GM23338 (cell line): ENCODE measurements around the gene FCHSD2. TPM values are rescaled to one million over a fixed set of nuclear protein-coding genes. Genes with fewer than 3 reads are reported as not detected.
"Not testable (repeated sequence)": the region's sequence is repeated elsewhere in the genome, so short reads cannot be mapped to it uniquely, and the experiment has no call there.

Source experiments
- ATAC-seq: fragments of 200-7000 bp; cut with Tn5 transposase; 3 replicates; pipeline ENCODE4 v1.9.1; 2020
- DNase-seq: peaks from one replicate; pipeline ENCODE4 v3.0.0-alpha.2; 2015; ENCODE audit warnings: low spot score
- H2AFZ ChIP-seq: fragments of 200-600 bp; sonication (generic); 2 replicates; pipeline ENCODE4 v1.8.0; 2016; ENCODE audit warnings: antibody characterized with exemption, mild to moderate bottlenecking, moderate library complexity
- H3F3A ChIP-seq: fragments of 200-600 bp; sonication (generic); replicated peaks from 2 replicates; pipeline ENCODE4 v1.8.0; 2017; ENCODE audit warnings: antibody characterized with exemption, mixed run types, low read depth
- H3K27ac ChIP-seq: fragments of 200-600 bp; sonication (generic); 2 replicates; pipeline ENCODE4 v1.6.1; 2016; ENCODE audit warnings: low read depth
- H3K27me3 ChIP-seq: fragments of 200-600 bp; sonication (generic); 2 replicates; pipeline ENCODE4 v1.8.0; 2016; ENCODE audit warnings: mild to moderate bottlenecking, mixed run types, moderate library complexity; ENCODE audit not compliant: insufficient read depth
- H3K36me3 ChIP-seq: fragments of 200-600 bp; sonication (generic); 2 replicates; pipeline ENCODE4 v1.8.0; 2016; ENCODE audit warnings: mild to moderate bottlenecking; ENCODE audit not compliant: insufficient read depth
- H3K4me1 ChIP-seq: fragments of 200-600 bp; sonication (generic); 2 replicates; pipeline ENCODE4 v1.8.0; 2016; ENCODE audit warnings: mild to moderate bottlenecking, moderate library complexity; ENCODE audit not compliant: insufficient read depth
- H3K4me2 ChIP-seq: fragments of 200-600 bp; sonication (generic); 2 replicates; pipeline ENCODE4 v1.7.1; 2017; ENCODE audit warnings: mixed run types
- H3K4me3 ChIP-seq: fragments of 200-600 bp; sonication (generic); 2 replicates; pipeline ENCODE4 v1.6.1; 2016; ENCODE audit warnings: mixed run types
- H3K79me2 ChIP-seq: fragments of 200-600 bp; sonication (generic); replicated peaks from 2 replicates; pipeline ENCODE4 v1.8.0; 2017; ENCODE audit warnings: mild to moderate bottlenecking; ENCODE audit not compliant: insufficient read depth
- H3K9me2 ChIP-seq: fragments of 200-600 bp; sonication (generic); 2 replicates; pipeline ENCODE4 v1.8.0; 2017; ENCODE audit not compliant: insufficient read depth
- H4K20me1 ChIP-seq: fragments of 200-600 bp; sonication (generic); replicated peaks from 2 replicates; pipeline ENCODE4 v1.8.0; 2017; ENCODE audit warnings: mild to moderate bottlenecking; ENCODE audit not compliant: insufficient read depth
- H3K27ac Mint-ChIP-seq: 2 replicates; pipeline ENCODE4 v1.8.0; 2020; ENCODE audit warnings: inconsistent platforms, mild to moderate bottlenecking, moderate library complexity, mixed read lengths
- H3K27me3 Mint-ChIP-seq: 3 replicates; pipeline ENCODE4 v1.8.0; 2022; ENCODE audit warnings: low read depth, mild to moderate bottlenecking, moderate library complexity, mixed read lengths, inconsistent platforms; ENCODE audit not compliant: insufficient read depth, poor library complexity
- H3K36me3 Mint-ChIP-seq: 3 replicates; pipeline ENCODE4 v1.8.0; 2021; ENCODE audit warnings: low read depth, mild to moderate bottlenecking, inconsistent platforms, moderate library complexity, mixed read lengths
- H3K4me1 Mint-ChIP-seq: 3 replicates; pipeline ENCODE4 v1.8.0; 2020; ENCODE audit warnings: mild to moderate bottlenecking, inconsistent platforms, mixed read lengths
- H3K4me3 Mint-ChIP-seq: 3 replicates; pipeline ENCODE4 v1.8.0; 2021; ENCODE audit warnings: moderate library complexity, mild to moderate bottlenecking, inconsistent platforms, mixed read lengths
- H3K9me3 Mint-ChIP-seq: 3 replicates; pipeline ENCODE4 v1.8.0; 2020; ENCODE audit warnings: moderate library complexity, mild to moderate bottlenecking, inconsistent platforms, mixed read lengths
- EZH2phosphoT487 ChIP-seq: fragments of 200-600 bp; sonication (generic); IDR thresholded peaks from one replicate; pipeline ENCODE4 v1.8.1; 2018; ENCODE audit warnings: antibody characterized with exemption; ENCODE audit not compliant: unreplicated experiment
- POLR2AphosphoS5 ChIP-seq: IDR thresholded peaks from 2 replicates; pipeline ENCODE4 v1.6.1; 2016; ENCODE audit warnings: antibody characterized with exemption, low read depth
- STAT1 ChIP-seq: IDR thresholded peaks from one replicate; pipeline ENCODE4 v1.6.1; 2016; ENCODE audit warnings: antibody characterized with exemption; ENCODE audit not compliant: unreplicated experiment
- ZNF114 ChIP-seq: fragments of 250-450 bp; sonication (Bioruptor Pico); IDR thresholded peaks from 2 replicates; pipeline ENCODE4 v1.5.0; 2020; ENCODE audit warnings: mild to moderate bottlenecking, moderate library complexity
- ZNF331 ChIP-seq: fragments of 250-450 bp; sonication (Bioruptor Pico); IDR thresholded peaks from 2 replicates; pipeline ENCODE4 v1.5.0; 2020; ENCODE audit warnings: low read depth, mild to moderate bottlenecking, moderate library complexity
- polyA plus RNA-seq: library from polyadenylated mRNA; unstranded; fragments of >200 nt; fragmentation: Nextera tagmentation; extraction: Ambion mirVana; gene quantifications from 2 replicates; pipeline ENCODE4 v1.2.1, GENCODE V29; 2016
- total RNA-seq: library from RNA; depleted of rRNA; stranded (reverse); fragments of >200 nt; shearing (Covaris generic); gene quantifications from 2 replicates; pipeline ENCODE4 v1.2.3, GENCODE V29; 2014
- TF ChIP-seq, protein P1 (sequence below): fragments of 250-450 bp; sonication (Bioruptor Pico); IDR thresholded peaks from 2 replicates; pipeline ENCODE4 v1.5.0; 2020; ENCODE audit warnings: mild to moderate bottlenecking, moderate library complexity
- TF ChIP-seq, protein P2 (sequence below): IDR thresholded peaks from 2 replicates; pipeline ENCODE4 v1.6.1; 2016; ENCODE audit warnings: antibody characterized with exemption
- TF ChIP-seq, protein P3 (sequence below), 2 experiments: fragments of 200-600 bp in 1 of 2; sonication (generic) in 1 of 2; conservative IDR thresholded peaks; 2 replicates each; pipeline versions ENCODE4 v1.5.1 to v1.6.1; 2016 to 2017; ENCODE audit warnings: antibody characterized with exemption in 2 of 2, low read depth in 2 of 2, mild to moderate bottlenecking in 2 of 2, moderate library complexity in 1 of 2

FCHSD2 gene
- total and polyA plus RNA-seq, 2 experiments from 2014 or later: 3.6 to 5.2 TPM

DNA sequence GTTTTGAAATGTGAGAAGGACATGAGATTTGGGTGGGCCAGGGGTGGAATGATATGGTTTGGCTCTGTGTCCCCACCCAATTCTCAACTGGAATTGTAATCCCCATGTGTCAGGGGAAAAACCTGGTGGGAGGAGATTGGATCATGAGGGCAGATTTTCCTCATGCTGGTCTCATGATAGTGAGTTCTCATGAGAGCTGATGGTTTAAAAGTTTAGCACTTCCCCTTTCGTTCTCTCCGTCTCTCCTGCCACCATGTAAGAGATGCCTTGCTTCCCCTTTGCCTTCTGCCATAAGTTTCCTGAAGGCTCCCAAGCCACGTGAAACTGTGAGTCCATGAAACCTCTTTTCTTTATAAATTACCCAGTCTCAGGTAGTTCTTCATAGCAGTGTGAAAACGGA lies 113.5 kb downstream of the FCHSD2 start (continued):
- TF ChIP-seq, protein P1, sequence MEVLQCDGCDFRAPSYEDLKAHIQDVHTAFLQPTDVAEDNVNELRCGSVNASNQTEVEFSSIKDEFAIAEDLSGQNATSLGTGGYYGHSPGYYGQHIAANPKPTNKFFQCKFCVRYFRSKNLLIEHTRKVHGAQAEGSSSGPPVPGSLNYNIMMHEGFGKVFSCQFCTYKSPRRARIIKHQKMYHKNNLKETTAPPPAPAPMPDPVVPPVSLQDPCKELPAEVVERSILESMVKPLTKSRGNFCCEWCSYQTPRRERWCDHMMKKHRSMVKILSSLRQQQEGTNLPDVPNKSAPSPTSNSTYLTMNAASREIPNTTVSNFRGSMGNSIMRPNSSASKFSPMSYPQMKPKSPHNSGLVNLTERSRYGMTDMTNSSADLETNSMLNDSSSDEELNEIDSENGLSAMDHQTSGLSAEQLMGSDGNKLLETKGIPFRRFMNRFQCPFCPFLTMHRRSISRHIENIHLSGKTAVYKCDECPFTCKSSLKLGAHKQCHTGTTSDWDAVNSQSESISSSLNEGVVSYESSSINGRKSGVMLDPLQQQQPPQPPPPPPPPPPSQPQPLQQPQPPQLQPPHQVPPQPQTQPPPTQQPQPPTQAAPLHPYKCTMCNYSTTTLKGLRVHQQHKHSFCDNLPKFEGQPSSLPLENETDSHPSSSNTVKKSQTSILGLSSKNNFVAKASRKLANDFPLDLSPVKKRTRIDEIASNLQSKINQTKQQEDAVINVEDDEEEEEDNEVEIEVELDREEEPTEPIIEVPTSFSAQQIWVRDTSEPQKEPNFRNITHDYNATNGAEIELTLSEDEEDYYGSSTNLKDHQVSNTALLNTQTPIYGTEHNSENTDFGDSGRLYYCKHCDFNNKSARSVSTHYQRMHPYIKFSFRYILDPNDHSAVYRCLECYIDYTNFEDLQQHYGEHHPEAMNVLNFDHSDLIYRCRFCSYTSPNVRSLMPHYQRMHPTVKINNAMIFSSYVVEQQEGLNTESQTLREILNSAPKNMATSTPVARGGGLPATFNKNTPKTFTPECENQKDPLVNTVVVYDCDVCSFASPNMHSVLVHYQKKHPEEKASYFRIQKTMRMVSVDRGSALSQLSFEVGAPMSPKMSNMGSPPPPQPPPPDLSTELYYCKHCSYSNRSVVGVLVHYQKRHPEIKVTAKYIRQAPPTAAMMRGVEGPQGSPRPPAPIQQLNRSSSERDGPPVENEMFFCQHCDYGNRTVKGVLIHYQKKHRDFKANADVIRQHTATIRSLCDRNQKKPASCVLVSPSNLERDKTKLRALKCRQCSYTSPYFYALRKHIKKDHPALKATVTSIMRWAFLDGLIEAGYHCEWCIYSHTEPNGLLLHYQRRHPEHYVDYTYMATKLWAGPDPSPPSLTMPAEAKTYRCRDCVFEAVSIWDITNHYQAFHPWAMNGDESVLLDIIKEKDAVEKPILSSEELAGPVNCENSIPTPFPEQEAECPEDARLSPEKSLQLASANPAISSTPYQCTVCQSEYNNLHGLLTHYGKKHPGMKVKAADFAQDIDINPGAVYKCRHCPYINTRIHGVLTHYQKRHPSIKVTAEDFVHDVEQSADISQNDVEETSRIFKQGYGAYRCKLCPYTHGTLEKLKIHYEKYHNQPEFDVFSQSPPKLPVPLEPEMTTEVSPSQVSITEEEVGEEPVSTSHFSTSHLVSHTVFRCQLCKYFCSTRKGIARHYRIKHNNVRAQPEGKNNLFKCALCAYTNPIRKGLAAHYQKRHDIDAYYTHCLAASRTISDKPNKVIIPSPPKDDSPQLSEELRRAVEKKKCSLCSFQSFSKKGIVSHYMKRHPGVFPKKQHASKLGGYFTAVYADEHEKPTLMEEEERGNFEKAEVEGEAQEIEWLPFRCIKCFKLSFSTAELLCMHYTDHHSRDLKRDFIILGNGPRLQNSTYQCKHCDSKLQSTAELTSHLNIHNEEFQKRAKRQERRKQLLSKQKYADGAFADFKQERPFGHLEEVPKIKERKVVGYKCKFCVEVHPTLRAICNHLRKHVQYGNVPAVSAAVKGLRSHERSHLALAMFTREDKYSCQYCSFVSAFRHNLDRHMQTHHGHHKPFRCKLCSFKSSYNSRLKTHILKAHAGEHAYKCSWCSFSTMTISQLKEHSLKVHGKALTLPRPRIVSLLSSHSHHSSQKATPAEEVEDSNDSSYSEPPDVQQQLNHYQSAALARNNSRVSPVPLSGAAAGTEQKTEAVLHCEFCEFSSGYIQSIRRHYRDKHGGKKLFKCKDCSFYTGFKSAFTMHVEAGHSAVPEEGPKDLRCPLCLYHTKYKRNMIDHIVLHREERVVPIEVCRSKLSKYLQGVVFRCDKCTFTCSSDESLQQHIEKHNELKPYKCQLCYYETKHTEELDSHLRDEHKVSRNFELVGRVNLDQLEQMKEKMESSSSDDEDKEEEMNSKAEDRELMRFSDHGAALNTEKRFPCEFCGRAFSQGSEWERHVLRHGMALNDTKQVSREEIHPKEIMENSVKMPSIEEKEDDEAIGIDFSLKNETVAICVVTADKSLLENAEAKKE: no peak
- TF ChIP-seq, protein P2, sequence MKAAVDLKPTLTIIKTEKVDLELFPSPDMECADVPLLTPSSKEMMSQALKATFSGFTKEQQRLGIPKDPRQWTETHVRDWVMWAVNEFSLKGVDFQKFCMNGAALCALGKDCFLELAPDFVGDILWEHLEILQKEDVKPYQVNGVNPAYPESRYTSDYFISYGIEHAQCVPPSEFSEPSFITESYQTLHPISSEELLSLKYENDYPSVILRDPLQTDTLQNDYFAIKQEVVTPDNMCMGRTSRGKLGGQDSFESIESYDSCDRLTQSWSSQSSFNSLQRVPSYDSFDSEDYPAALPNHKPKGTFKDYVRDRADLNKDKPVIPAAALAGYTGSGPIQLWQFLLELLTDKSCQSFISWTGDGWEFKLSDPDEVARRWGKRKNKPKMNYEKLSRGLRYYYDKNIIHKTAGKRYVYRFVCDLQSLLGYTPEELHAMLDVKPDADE: no peak
- TF ChIP-seq, protein P3, sequence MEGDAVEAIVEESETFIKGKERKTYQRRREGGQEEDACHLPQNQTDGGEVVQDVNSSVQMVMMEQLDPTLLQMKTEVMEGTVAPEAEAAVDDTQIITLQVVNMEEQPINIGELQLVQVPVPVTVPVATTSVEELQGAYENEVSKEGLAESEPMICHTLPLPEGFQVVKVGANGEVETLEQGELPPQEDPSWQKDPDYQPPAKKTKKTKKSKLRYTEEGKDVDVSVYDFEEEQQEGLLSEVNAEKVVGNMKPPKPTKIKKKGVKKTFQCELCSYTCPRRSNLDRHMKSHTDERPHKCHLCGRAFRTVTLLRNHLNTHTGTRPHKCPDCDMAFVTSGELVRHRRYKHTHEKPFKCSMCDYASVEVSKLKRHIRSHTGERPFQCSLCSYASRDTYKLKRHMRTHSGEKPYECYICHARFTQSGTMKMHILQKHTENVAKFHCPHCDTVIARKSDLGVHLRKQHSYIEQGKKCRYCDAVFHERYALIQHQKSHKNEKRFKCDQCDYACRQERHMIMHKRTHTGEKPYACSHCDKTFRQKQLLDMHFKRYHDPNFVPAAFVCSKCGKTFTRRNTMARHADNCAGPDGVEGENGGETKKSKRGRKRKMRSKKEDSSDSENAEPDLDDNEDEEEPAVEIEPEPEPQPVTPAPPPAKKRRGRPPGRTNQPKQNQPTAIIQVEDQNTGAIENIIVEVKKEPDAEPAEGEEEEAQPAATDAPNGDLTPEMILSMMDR (conservative IDR thresholded peaks at IDR 0.05; ENCODE audit: low read depth in 2 of 2): no peak
- TF ChIP-seq EZH2phosphoT487 (no peak), ZNF114 (CRISPR knock-in tag) (no peak), POLR2AphosphoS5 (no peak), ZNF331 (CRISPR knock-in tag) (no peak), STAT1 (no peak)

DNA sequence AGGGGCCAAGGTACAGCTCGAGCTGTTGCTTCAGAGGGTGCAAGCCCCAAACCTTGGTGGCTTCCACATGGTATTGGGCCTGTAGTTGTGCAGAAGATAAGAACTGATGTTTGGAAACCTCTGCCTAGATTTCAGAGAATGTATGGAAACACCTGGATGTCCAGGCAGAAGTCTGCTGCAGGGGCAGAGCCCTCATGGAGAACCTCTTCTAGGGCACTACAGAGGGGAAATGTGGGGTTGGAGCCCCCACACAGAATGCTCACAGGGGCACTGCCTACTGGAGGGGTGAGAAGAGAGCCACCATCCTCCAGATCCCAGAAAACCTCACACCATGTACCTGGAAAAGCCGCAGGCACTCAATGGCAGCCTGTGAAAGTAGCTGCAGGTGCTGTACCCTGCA lies 114.3 kb downstream of the FCHSD2 start:
- not testable (repeated sequence) for H3K4me3 Mint-ChIP-seq, H3K27me3 ChIP-seq, H2AFZ ChIP-seq, H4K20me1 ChIP-seq, H3K4me1 Mint-ChIP-seq, H3F3A ChIP-seq, H3K79me2 ChIP-seq, H3K4me1 ChIP-seq, H3K9me2 ChIP-seq, H3K36me3 ChIP-seq, H3K27me3 Mint-ChIP-seq, ATAC-seq, H3K4me3 ChIP-seq, H3K4me2 ChIP-seq, DNase-seq, H3K27ac ChIP-seq, H3K27ac Mint-ChIP-seq
- Mint-ChIP-seq H3K9me3 (peaks cover 52% of the 10 kb centered on the region), H3K36me3 (peaks cover 40% of the 10 kb centered on the region)
